GM18507 (cell line): ENCODE results near the gene PDE4D.
"Not testable (repeated sequence)": the region's sequence is repeated elsewhere in the genome, so short reads cannot be mapped to it uniquely, and the experiment has no call there.

ENCODE experiments used
- DNase-seq: peaks from one replicate; pipeline ENCODE4 v3.0.0; 2011; ENCODE audit warnings: low read depth; ENCODE audit not compliant: insufficient read length; ENCODE audit errors: extremely low spot score
- FAIRE-seq: peaks from 2 replicates; lab custom pipeline; 2011; peaks lifted over from hg19 to GRCh38; lab: Jason Lieb, UNC

Gene PDE4D

GRCh38 chr5:59430066-59430685 lies 463.4 kb downstream of the PDE4D start:
- FAIRE-seq, result no peak
- no peak for DNase-seq

- FAIRE-seq (no peak), DNase-seq (no peak)
These were observed 465.1 kb downstream of the PDE4D start for GRCh38 chr5:59428391-59428790.

GRCh38 chr5:59424515-59424914 lies 469.0 kb downstream of the PDE4D start:
- DNase-seq (no peak), FAIRE-seq (no peak)

- FAIRE-seq (no peak), DNase-seq (no peak)
These were observed 470.5 kb downstream of the PDE4D start for GRCh38 chr5:59423021-59423420.

- DNase-seq (no peak), FAIRE-seq (no peak)
These were observed 471.3 kb downstream of the PDE4D start for GRCh38 chr5:59421986-59422941.

GRCh38 chr5:59420596-59420995 lies 472.9 kb downstream of the PDE4D start:
- FAIRE-seq (no peak), DNase-seq (no peak)

GRCh38 chr5:59418808-59419207 lies 474.7 kb downstream of the PDE4D start:
- no peak for FAIRE-seq
- no peak for DNase-seq

GRCh38 chr5:59416451-59416850 lies 477.1 kb downstream of the PDE4D start:
- DNase-seq (no peak), FAIRE-seq (no peak)

GRCh38 chr5:59416026-59416425 lies 477.5 kb downstream of the PDE4D start:
- FAIRE-seq (no peak), DNase-seq (no peak)

GRCh38 chr5:59412428-59412827 lies 481.1 kb downstream of the PDE4D start:
- FAIRE-seq (no peak), DNase-seq (no peak)

- not testable (repeated sequence) for DNase-seq, FAIRE-seq
These were observed 484.5 kb downstream of the PDE4D start for GRCh38 chr5:59408997-59409396.

GRCh38 chr5:59407967-59408366 lies 485.6 kb downstream of the PDE4D start:
- no peak for DNase-seq
- FAIRE-seq, result no peak

GRCh38 chr5:59401637-59402036 lies 491.9 kb downstream of the PDE4D start:
- DNase-seq, result no peak
- FAIRE-seq, result no peak

GRCh38 chr5:59394956-59395355 lies 498.6 kb downstream of the PDE4D start:
- not testable (repeated sequence) for FAIRE-seq, DNase-seq

- no peak for DNase-seq
- FAIRE-seq, result no peak
These were observed 499.7 kb downstream of the PDE4D start for GRCh38 chr5:59393585-59394420.

- DNase-seq (no peak), FAIRE-seq (no peak)
These were observed 501.9 kb downstream of the PDE4D start for GRCh38 chr5:59391576-59391975.

- DNase-seq, result no peak
- FAIRE-seq, result no peak
These were observed 502.5 kb downstream of the PDE4D start for GRCh38 chr5:59390989-59391388.

- FAIRE-seq (no peak), DNase-seq (no peak)
These were observed 503.4 kb downstream of the PDE4D start for GRCh38 chr5:59390074-59390659.

- FAIRE-seq, result no peak
- DNase-seq, result no peak
These were observed 506.4 kb downstream of the PDE4D start for GRCh38 chr5:59387127-59387526.

GRCh38 chr5:59385700-59386099 lies 507.8 kb downstream of the PDE4D start:
- FAIRE-seq (no peak), DNase-seq (no peak)
